PFSK-1 (cell line): Measurements from ENCODE around the gene KERA.

Experiments used
- POLR2AphosphoS5 ChIP-seq: IDR thresholded peaks from 2 replicates; pipeline ENCODE4 v1.6.1; 2012; ENCODE audit warnings: low read depth, mild to moderate bottlenecking, control low read depth, low read length, moderate library complexity
- TAF1 ChIP-seq: IDR thresholded peaks from 2 replicates; pipeline ENCODE4 v1.6.1; 2012; ENCODE audit warnings: low read length, control low read depth, borderline replicate concordance; ENCODE audit not compliant: insufficient read depth
- TF ChIP-seq, protein P1 (sequence below), 2 experiments: IDR thresholded peaks; 2 replicates each; pipeline versions ENCODE4 v1.6.1 to v1.8.0; 2011 to 2012; ENCODE audit warnings: low read depth in 2 of 2, low read length in 2 of 2, control low read depth in 1 of 2, inconsistent platforms in 1 of 2, mild to moderate bottlenecking in 1 of 2, moderate library complexity in 1 of 2; ENCODE audit not compliant: insufficient read depth in 1 of 2

DNA sequence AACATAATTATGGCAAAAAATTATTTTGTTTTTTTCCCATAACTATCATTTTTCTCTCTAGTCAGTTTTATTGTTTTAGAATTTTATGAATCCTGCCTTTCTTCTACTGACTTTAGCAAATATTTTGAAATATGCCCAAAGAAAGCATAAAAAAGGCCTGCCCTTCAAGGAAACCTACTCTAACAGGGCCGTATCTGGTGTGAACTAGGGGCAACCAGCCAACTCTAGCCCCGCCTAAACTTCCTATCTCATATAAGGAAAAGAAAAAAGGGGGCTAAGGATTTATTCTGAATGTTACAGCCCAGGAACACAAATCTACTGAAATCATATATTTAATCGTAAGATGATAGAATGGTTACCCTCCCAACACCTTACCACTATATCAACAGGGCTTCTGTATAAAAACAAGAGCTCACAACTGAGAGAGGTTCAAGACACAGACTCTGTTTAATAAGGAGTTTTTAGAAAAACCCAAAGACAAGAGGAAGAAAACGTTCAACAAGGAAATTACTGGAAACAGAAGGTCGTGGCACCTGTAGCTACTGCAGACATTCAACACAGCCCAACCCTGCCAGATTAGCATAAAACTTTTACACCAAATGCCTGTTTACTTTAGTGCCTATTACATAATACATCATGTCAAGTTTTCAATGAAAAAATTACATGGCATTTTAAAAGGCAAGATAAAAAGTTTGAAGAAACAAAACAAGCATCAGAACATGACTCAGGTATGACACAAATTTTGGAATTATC is 40.1 kb downstream of the KERA start:
- TF ChIP-seq TAF1 (no peak), POLR2AphosphoS5 (no peak)
- TF ChIP-seq, protein P1, sequence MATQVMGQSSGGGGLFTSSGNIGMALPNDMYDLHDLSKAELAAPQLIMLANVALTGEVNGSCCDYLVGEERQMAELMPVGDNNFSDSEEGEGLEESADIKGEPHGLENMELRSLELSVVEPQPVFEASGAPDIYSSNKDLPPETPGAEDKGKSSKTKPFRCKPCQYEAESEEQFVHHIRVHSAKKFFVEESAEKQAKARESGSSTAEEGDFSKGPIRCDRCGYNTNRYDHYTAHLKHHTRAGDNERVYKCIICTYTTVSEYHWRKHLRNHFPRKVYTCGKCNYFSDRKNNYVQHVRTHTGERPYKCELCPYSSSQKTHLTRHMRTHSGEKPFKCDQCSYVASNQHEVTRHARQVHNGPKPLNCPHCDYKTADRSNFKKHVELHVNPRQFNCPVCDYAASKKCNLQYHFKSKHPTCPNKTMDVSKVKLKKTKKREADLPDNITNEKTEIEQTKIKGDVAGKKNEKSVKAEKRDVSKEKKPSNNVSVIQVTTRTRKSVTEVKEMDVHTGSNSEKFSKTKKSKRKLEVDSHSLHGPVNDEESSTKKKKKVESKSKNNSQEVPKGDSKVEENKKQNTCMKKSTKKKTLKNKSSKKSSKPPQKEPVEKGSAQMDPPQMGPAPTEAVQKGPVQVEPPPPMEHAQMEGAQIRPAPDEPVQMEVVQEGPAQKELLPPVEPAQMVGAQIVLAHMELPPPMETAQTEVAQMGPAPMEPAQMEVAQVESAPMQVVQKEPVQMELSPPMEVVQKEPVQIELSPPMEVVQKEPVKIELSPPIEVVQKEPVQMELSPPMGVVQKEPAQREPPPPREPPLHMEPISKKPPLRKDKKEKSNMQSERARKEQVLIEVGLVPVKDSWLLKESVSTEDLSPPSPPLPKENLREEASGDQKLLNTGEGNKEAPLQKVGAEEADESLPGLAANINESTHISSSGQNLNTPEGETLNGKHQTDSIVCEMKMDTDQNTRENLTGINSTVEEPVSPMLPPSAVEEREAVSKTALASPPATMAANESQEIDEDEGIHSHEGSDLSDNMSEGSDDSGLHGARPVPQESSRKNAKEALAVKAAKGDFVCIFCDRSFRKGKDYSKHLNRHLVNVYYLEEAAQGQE (IDR thresholded peaks at IDR 0.05; ENCODE audit: insufficient read depth in 1 of 2, low read depth in 2 of 2, low read length in 2 of 2) = no peak
